ENCODE measurements around the gene LRGUK.

The LRGUK gene

GRCh38 chr7:134300988-134301387 lies 173.8 kb downstream of the LRGUK start:
- no peak for DNase-seq (ENCODE audit: low spot score)

DNA sequence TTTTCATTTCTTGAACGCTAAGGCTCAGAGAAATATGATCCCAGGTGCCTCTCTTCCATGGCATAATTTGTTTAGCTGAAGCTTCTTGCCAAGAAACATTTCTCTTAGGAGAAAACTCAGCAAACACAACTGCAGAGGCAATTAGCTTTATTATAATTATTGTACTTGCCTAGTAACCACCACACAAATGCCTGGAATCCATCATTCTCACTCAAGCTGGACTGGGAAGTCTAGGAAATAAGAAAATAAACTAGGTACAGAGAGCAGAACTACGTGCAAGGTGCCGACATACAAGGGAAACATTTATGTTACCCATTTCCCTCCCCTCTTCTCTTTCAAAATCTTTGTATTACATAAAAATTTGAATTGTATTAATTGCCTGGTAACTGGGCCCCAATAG lies 174.5 kb downstream of the LRGUK start:
- no peak for DNase-seq (ENCODE audit: low spot score)

GRCh38 chr7:134302120-134302519 lies 175.0 kb downstream of the LRGUK start:
- DNase-seq (ENCODE audit: low spot score), result peak; percentile 28

- no peak for DNase-seq (ENCODE audit: low spot score)
These were observed 180.2 kb downstream of the LRGUK start for GRCh38 chr7:134307320-134307719.

DNA sequence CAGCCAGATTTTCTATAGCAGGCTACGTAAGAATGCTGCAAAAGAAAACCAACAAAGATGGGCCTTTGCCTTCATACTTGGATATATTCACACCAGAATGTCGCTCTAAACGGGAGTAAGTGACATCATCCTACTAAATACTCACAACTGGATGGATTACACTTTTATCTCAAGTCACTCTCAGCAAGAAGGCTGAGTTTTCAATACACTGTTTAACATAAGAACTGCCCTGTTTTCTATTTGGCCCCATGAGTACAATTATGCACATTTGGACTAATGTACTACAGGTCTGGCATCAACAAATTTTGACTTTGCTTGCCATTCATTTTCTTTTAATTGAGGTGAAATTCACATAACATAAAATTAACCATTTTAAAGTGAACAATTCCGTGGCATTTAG lies 181.4 kb downstream of the LRGUK start:
- DNase-seq (ENCODE audit: low spot score), result no peak

DNA sequence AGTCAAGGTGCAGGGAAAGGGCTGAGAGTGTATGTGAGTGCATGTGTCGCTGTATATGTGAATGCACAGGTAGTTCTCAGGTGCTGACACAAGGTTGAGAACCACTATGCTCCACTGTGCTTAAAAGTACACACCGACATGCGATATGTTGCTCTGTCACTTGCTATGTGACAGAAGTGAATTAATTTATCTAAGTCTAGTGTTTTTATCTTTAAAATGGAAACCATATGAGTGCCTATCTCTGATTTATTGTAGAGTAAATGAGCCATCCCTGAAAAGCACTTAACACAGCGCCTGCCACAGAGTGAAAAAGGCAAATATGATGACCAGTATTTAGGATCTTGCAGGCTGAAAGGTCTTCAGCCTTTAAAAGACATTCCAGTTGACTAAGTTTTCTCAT lies 184.7 kb downstream of the LRGUK start:
- DNase-seq (ENCODE audit: low spot score), result no peak

GRCh38 chr7:134312717-134313116 lies 185.6 kb downstream of the LRGUK start:
- no peak for DNase-seq (ENCODE audit: low spot score)

- DNase-seq (ENCODE audit: low spot score), result no peak
These were observed 186.4 kb downstream of the LRGUK start for GRCh38 chr7:134313543-134313942.

Measured in kidney tubule cell (primary cell).